SK-N-SH treated with all-trans-retinoic acid at 6 μM for 48 hours (cell line): Measurements from ENCODE around the gene SLC5A6.

Experiments
- ISL1 ChIP-seq: fragments of 250-450 bp; sonication (Bioruptor Pico); IDR thresholded peaks from 2 replicates; pipeline ENCODE4 v2.1.2; 2022; ENCODE audit warnings: mild to moderate bottlenecking, moderate library complexity
- TF ChIP-seq, protein P1 (sequence below): fragments of 250-450 bp; sonication (Bioruptor Pico); IDR thresholded peaks from 2 replicates; pipeline ENCODE4 v1.8.0; 2020; ENCODE audit warnings: mild to moderate bottlenecking, moderate library complexity, borderline replicate concordance

DNA sequence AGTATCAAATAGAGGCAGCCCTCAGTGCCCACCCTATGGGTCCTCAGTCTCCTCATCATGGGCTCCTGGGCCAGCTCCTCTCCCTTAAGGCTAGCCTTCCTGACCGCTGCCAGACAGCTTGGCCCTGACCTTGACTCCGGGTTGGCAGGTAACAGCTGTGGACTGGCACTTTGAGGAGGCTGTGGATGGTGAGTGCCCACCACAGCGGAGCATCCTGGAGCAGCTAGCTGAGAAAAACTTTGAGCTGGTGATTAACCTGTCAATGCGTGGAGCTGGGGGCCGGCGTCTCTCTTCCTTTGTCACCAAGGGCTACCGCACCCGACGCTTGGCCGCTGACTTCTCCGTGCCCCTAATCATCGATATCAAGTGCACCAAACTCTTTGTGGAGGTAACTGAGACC lies 24.1 kb upstream of the SLC5A6 start:
- TF ChIP-seq, protein P1, sequence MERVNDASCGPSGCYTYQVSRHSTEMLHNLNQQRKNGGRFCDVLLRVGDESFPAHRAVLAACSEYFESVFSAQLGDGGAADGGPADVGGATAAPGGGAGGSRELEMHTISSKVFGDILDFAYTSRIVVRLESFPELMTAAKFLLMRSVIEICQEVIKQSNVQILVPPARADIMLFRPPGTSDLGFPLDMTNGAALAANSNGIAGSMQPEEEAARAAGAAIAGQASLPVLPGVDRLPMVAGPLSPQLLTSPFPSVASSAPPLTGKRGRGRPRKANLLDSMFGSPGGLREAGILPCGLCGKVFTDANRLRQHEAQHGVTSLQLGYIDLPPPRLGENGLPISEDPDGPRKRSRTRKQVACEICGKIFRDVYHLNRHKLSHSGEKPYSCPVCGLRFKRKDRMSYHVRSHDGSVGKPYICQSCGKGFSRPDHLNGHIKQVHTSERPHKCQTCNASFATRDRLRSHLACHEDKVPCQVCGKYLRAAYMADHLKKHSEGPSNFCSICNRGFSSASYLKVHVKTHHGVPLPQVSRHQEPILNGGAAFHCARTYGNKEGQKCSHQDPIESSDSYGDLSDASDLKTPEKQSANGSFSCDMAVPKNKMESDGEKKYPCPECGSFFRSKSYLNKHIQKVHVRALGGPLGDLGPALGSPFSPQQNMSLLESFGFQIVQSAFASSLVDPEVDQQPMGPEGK (CRISPR knock-in tag), result no peak
- no peak for TF ChIP-seq ISL1 (CRISPR knock-in tag)
